ENCODE measurements around the gene NOLC1. TPM values are rescaled to one million over a fixed set of nuclear protein-coding genes. Genes with fewer than 3 reads are reported as not detected.

The NOLC1 gene
- total RNA-seq, 1 donor from 2014 or later = 19.4 TPM

DNA sequence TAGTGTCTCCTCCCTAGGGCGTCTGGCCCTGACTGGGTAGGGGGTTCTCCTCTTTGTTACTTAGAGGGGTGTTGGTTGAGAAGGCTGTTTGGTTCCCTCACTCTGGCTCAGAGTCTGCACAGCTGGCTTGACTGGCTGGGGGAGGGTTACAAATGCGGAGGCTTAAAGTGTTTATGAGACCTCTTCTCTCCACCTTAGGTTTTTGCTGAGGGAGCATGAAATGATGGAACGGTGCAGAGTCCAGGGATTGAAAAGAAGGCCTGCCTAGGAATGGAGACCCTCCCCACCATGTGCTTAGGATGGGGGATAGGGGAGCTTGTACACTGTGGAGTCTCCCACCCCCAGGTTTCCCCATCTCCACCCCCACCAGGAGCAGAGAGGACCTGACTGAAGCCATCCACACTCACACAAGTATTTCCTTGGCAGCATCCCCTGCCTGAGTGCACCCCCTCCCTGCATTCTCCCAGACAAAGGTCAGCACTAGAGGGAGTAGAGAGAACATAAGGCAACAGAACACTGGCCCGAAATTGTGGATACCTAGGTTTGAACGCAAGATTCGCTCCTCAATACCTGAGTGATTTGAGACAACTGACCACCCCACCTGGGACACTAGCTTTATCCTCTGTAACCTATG lies 30.3 kb upstream of the NOLC1 start:
- DNase-seq (ENCODE audit: low read depth in 2 of 2) = no peak

DNA sequence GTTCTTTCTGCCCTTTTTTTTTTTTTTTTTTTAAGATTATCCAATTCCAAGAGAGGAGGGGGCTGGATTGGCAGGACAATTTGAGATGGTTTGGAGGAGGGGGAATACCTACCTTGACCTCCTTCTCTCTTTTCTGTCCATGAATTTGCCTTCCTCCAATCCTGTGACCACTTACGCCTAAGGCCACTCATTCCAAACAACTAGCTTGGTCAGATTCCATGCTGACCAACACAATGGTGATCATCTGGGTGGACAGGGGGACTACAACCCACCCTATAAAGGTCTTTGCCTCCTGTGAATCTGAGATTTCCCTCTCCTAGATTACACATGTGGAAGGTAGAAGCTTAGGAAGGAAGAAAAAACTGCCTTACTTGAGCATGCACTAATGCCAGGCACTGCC lies 29.7 kb upstream of the NOLC1 start:
- DNase-seq (ENCODE audit: low read depth in 2 of 2) = no peak

DNA sequence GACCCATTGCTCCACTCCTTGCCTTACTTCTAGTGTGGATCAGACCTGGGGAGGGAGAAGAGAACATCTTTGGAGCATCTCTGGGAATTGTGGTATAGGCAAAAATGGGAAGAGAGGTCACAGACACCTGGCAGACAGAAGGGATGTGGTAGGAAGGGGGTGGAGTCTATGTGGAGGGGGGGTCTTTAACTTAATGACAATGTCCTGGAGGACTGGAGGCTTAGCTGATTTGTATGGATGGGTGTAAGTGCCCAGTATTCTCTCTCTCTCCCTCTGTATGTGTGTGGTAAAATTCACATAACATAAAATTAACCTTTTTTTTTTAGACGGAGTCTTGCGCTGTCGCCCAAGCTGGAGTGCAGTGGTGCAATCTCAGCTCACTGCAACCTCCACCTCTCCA lies 29.0 kb upstream of the NOLC1 start:
- no peak for DNase-seq (ENCODE audit: low read depth in 2 of 2)

DNA sequence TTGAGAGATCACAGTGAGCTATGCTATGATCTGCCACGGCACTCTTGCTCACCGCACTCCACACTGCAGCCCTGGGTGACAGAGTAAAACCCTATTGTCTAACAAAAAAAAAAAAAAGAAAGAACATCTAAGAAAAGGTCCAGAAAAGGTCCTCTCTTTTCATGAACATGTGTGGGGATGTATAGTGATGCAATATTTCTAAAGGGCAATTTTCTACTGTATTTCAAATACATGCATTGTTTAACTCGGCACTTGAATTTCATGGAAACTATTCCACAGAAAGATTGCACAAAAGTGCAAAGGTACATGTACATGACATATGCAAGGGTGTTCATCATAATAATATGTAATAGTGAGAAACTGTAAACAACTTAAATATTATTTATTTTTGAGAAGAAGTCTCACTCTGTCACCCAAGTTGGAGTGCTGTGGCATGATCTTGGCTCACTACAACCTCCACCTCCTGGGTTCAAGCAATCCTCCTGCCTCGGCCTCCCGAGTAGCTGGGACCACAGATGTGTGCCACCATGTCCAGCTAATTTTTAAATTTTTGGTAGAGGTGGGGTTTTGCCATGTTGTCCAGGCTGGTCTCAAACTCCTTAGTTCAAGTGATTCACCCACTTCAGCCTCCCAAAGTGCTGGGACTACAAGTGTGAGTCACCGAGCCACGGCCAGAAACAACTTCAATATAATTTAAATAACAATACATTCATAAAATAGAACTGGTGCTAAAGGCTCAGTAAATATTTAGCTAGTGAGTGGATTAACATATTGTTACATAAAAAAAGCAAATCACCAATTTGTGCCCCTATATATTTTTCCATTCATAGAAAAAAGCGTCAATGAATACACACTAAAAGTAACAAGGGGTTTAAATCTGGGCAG lies 20.7 kb upstream of the NOLC1 start:
- no peak for DNase-seq (ENCODE audit: low read depth in 2 of 2)

DNA sequence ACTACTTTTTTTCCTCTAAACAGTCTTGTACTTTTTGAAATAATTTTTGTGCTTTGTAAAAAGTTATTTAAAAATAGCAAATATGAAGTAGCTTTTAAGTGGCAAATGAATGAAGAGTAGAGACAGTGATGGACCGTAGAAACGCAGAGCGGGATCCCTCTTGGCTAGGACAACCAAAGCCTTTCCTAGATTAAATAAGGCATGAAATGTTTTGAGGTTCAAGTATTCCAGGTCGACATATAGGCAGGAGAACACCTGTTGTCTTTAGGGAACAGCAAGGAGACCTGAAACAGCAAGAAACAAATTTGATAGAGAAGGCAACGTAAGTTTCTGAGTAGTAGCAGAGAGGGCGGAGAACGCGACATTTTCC lies 20.0 kb upstream of the NOLC1 start:
- DNase-seq (ENCODE audit: low read depth in 2 of 2) = no peak

DNA sequence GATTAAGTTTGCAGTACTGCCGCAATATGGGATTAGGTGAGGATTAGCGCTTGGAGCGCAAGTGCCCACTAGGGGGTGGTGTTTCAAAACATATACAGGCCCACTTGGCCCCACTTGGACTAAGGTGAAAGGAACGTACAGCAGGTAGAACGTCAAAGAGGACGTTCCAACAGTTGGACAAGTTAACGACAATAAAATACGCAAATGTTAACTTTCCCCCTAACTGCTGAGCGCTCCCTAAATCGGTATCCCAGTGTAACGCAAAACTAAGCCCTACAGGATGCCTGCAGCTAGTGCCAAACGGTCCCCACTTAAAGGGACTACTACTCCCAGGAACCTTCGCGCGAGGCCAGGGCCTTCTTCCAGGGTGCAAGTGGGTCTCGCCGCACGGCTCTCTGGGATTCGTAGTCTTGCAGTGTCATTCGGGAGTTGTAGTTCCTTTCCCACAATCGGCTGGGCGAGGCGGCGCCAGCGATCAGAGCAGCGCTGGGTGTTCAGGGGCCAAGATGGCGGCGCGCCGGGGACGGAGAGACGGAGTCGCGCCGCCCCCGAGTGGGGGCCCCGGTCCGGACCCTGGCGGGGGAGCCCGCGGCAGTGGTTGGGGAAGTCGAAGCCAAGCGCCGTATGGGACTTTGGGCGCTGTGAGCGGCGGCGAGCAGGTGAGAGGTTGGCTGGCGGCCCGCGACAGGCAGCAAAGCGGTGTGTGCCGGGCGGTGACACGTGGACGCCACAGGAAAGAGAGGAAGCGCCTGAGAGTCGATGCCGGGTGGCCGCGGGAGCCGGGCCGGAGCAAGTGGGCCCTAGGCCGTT lies 19.4 kb upstream of the NOLC1 start, which contains the start of gene PPRC1:
TSS of gene PPRC1 (plus strand) at position 478 of the 810 bp plus-strand sequence. CDS start at position 507, 29 bp downstream.
- DNase-seq (ENCODE audit: low read depth in 2 of 2) = peak; percentile 98 to 100

DNA sequence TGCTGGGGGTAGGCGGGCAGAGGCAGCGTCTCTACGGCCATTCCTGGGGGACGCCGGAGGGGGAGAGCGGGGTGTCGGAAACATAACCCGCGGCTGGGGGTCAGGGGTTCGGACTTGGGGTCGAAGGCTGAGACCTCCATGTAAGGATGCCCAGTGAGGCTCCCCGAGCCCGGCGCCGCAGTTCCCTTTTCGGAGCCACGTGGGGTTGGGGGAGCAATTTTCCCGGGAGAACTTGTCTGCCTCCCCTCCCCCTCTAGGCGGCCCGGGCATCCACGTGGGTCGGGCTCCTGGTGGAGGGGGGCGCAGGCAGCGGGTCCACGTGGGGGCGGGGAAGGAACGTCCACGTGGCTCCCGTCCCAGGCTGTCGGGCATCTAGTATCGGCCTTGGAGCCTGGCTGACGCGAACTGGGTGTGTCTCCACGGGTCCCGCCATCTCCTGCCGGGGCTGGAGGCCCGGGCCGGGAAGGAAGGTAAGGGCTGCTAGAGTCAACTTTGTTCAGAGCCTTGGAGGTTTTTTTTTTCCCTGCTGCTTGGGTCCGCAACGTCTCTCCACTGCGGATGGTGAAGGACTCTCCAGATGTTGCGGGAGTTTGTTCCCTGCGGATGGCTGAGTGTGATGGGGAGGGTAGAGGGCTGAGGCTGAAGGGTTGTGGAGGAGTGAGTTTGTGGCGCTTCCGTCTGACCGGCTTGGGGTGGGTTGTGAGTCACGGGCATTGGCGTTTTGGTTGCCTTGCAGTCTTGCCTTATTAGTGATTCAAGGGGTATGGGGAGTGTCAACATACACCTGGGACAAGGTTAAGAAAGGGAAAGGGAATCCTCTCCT lies 18.6 kb upstream of the NOLC1 start:
- peak in 1 of 2 donors; percentile 82 for DNase-seq (ENCODE audit: low read depth in 2 of 2)

DNA sequence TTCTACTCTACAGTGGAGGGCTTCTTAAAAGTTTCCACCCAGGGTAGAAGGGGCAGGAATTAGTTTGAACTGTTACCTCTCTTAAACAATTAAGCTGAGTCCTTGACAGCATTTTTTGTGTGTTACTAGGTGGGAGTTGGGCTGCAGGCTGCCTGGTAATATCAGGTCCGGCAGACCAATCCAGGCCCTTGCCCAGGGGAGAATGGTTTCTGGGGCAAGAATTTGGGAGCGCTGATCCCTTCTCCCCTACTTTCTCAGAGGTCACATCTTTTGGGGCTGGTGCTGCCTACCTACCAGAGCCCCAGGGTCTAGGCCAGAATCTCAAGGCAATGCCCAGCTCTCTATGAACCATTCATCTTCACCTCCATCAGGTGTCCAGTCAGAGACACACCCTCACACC lies 17.8 kb upstream of the NOLC1 start:
- DNase-seq (ENCODE audit: low read depth in 2 of 2) = no peak

DNA sequence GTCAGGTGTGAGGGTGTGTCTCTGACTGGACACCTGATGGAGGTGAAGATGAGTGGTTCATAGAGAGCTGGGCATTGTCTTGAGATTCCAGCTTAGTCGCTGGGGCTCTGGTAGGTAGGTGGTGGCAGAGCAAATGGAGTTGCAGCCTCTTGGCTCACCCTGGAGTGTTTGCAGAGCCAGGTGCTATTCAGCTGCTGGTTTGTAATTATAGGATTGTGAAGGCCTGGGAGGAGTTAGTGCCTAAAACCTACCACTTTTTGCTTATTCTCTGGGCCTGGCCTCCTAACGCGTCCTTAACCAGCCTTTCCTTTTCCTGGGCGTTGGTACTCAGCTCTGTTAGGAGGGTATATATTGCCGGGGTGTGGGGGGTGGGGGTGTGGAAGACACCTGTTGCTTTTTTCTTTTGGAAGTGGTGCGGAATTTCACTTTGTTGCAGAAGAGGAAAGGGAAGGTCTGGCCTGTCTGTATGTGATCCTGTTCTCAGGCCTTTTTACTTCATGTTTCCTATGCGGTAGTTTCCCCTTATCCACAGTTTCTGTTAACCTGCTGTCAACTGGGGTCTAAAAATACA lies 16.1 kb upstream of the NOLC1 start:
- DNase-seq (ENCODE audit: low read depth in 2 of 2) = no peak

DNA sequence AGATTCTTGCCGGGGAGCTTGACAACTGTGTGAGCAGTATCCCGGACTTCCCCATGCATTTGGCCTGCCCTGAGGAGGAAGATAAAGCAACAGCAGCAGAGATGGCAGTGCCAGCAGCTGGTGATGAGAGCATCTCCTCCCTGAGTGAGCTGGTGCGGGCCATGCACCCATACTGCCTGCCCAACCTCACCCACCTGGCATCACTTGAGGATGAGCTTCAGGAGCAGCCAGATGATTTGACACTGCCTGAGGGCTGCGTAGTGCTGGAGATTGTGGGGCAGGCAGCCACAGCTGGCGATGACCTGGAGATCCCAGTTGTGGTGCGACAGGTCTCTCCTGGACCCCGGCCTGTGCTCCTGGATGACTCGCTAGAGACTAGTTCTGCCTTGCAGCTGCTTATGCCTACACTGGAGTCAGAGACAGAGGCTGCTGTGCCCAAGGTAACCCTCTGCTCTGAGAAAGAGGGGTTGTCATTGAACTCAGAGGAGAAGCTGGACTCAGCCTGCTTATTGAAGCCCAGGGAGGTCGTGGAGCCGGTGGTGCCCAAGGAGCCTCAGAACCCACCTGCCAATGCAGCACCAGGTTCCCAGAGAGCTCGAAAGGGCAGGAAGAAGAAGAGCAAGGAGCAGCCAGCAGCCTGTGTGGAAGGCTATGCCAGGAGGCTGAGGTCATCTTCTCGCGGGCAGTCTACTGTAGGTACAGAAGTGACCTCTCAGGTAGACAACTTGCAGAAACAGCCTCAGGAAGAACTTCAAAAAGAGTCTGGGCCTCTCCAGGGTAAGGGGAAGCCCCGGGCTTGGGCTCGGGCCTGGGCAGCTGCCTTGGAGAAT lies 12.7 kb upstream of the NOLC1 start:
- no peak for DNase-seq (ENCODE audit: low read depth in 2 of 2)

DNA sequence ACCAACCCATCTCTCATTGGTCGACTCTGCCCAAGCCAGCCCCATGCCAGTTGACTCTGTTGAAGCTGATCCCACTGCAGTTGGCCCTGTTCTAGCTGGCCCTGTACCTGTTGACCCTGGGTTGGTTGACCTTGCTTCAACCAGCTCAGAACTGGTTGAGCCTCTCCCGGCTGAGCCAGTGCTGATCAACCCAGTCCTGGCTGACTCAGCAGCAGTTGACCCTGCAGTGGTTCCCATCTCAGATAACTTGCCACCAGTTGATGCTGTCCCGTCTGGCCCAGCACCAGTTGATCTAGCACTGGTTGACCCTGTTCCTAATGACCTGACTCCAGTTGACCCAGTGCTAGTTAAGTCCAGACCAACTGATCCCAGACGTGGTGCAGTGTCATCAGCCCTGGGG lies 12.0 kb upstream of the NOLC1 start:
- no peak for DNase-seq (ENCODE audit: low read depth in 2 of 2)

DNA sequence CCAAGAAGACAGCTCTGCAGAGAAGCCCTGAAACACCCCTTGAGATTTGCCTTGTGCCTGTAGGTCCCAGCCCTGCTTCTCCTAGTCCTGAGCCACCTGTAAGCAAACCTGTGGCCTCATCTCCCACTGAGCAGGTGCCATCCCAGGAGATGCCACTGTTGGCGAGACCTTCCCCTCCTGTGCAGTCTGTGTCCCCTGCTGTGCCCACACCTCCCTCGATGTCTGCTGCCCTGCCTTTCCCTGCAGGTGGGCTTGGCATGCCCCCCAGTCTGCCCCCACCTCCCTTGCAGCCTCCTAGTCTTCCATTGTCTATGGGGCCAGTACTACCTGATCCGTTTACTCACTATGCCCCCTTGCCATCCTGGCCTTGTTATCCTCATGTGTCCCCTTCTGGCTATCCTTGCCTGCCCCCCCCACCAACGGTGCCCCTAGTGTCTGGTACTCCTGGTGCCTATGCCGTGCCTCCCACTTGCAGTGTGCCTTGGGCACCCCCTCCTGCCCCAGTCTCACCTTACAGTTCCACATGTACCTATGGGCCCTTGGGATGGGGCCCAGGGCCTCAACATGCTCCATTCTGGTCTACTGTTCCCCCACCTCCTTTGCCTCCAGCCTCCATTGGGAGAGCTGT lies 11.2 kb upstream of the NOLC1 start:
- DNase-seq (ENCODE audit: low read depth in 2 of 2) = no peak

DNA sequence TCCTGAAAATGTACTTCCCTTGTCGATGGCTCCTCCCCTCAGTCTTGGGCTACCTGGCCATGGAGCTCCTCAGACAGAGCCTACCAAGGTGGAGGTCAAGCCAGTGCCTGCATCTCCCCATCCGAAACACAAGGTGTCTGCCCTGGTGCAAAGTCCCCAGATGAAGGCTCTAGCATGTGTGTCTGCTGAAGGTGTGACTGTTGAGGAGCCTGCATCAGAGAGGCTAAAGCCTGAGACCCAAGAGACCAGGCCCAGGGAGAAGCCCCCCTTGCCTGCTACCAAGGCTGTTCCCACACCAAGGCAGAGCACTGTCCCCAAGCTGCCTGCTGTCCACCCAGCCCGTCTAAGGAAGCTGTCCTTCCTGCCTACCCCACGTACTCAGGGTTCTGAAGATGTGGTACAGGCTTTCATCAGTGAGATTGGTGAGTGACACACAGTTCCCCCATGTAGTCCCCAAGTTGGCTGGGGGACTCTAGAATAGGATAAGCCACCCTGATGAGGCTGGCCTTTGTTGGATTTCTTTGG lies 10.5 kb upstream of the NOLC1 start:
- no peak for DNase-seq (ENCODE audit: low read depth in 2 of 2)

DNA sequence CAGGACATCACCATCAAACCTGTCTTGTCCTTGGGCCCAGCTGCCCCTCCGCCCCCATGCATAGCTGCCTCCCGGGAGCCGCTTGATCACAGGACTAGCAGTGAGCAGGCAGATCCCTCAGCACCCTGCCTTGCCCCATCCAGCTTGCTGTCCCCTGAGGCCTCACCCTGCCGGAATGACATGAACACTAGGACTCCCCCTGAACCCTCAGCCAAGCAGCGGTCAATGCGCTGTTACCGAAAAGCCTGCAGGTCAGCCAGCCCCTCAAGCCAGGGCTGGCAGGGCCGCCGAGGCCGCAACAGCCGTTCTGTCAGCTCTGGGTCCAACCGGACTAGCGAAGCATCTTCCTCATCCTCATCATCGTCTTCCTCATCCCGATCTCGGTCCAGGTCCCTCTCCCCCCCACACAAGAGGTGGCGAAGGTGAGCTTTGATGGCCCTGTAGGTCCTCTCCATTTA lies 5.2 kb upstream of the NOLC1 start:
- no peak for DNase-seq (ENCODE audit: low read depth in 2 of 2)

DNA sequence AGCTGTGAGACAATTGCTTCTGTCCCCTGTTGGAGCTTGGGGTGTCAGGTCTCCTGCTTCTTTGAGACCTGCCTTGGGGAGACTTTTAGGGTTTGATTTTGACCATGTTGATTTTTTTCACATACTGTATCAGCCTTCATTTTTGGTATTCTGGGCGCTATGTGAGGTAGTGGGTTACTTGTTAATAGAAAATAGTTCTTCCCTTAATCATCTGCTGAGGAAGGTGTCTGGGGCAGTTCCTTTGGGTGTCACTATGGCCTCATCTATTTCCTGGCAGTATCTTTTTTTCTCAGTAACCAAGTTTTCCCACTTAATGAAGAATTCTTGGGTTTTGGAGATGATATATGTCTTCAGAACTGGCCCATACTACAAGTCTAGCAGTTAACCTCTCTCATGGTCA lies 4.6 kb upstream of the NOLC1 start:
- no peak for DNase-seq (ENCODE audit: low read depth in 2 of 2)

DNA sequence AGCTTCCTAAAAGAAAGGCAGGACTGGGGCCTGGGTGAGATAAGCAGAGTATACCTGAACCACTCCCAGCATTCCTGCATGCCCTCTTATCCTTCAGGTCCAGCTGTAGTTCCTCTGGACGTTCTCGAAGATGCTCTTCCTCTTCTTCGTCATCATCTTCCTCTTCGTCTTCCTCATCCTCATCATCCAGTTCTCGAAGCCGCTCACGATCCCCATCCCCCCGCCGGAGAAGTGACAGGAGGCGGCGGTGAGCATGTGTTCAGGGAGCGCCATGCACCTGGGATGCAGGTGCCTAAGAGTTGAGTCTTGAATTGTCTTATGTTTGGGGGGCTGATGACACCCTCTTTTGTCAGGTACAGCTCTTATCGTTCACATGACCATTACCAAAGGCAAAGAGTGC lies 3.9 kb upstream of the NOLC1 start:
- DNase-seq (ENCODE audit: low read depth in 2 of 2) = no peak

DNA sequence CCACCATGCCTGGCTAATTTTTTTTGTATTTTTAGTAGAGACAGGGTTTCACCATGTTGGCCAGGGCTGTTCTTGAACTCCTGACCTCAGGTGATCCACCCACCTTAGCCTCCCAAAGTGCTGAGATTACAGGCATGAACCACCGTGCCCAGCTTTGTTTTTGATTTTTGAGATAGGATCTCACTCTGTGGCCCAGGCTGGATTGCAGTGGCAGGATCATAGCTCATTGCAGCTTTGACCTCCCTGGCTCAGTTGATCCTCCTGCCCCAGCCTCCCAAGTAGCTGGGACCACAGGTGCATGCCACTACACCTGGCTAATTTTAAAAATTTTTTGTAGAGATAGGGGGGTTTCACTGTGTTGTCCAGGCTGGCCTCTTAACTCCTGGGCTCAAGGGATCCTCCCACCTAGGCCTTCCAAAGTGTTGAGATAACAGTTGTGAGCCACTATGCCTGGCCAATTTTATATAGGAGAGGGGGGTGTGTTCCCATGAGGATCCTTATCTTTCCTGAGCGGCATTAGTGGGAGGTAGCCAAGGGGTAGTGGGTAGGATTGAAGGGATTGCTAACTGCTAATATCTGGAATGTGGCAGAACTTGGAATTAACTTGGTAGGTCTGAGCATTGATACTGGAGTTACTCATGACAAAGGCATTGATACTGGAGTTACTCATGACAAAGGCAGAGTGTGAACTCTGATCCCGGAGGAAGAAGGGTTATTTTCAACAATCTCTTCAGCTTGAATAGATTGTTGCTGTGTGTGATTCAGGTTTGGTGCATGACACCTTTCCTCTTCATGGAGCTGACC lies 1.0 kb upstream of the NOLC1 start:
- DNase-seq (ENCODE audit: low read depth in 2 of 2) = peak in 1 of 2 donors; percentile 63

DNA sequence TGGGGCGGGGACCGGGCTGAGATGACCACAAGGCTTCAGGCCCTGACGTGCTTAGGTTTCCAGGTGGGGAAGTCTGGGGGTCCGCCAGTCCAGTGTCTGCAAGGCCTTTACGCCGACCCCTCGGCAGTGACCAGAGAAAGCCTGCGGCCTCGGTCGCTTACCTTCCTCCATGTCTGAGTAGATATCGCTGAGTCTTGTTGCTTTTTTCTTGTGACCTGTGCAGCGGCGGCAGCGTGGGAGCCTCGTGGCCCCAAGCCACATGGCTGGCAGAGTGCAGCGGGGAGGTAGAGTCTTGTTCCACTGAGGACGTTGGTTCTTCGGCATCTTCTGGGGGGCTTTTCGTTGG lies 329 bp downstream of the NOLC1 start:
- DNase-seq (ENCODE audit: low read depth in 2 of 2) = no peak
